GM19463 (cell line): Measurements from ENCODE around the gene METTL22.

Source experiments
- ATAC-seq: cut with Tn5 transposase; IDR thresholded peaks from one replicate; pipeline ENCODE4 v1.9.1; 2021; ENCODE audit warnings: mild to moderate bottlenecking, moderate library complexity; ENCODE audit not compliant: unreplicated experiment

The METTL22 gene

DNA sequence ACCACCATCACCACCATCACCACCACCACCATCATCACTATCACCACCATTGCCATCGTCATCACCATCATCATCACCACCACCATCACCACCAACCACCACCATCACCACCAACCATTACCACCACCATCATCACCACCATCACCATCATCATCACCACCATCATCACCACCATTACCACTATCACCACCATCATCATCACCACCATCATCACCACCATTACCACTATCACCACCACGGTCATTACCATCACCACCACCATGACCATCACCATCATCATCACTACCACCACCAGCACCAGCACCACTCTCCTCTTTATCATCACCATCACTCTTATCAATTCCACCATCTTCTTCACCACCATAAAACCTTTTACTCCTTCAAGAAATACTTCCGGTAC is 30.0 kb upstream of the METTL22 start:
- ATAC-seq = no peak

DNA sequence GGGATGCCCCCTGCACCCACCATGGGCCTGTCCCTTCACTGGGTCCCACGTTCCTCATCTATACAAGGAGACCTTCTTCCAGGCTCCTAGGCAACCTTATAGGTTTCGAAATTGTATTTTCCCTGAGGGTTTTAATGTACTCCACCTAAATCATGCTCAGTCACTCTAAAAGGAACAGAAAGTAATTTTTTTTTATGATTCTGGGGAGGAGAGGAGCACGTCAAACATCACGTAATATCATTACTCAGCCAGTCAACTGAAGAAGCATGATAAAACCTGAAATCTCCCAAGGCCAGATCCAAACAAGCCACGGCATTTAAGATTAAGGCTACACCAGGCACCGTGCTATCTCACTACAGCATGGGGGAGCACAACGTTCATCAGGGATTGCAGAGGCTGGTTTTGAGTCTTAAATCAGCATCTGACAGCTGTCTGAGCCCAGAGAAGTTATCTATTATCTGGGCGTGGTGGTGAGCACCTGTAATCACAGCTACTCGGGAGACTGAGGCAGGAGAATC is 27.3 kb upstream of the METTL22 start:
- no peak for ATAC-seq

DNA sequence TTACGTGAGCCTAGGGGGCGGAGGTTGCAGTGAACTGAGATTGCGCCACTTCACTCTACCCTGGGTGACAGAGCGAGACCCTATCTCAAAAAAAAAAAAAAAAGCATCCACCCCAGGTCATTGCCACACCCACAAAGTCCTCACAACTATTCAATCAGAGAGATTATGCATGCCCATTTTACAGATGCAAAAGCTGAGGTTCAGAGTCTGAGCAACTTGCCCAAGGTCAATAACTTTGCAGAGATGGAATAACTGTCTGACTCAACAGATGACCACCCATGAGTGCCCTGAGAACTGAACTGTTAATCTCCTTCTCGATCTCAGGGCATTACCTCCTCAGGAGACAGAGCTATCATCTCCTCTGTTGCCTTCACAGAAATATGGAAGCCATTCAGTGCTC is 25.7 kb upstream of the METTL22 start:
- no peak for ATAC-seq

DNA sequence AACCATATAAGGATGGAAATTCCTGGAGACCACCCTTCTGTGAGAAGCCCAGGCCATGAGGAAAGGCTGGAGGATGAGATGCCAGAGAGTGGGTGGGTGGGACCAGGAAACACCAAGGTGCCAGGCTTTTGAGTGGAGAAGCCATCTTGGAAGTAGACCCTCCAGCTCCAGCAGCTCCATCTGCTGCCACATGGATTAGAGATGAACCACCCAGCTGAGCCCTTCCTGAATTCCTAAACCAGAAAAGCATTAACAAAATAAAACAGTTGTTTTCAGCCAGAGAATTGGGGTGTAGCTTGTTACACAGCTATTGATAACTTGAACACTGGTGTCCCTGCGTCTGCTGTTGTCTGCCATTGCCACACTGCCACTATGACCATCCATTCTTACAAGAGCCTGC is 24.9 kb upstream of the METTL22 start:
- ATAC-seq = no peak

DNA sequence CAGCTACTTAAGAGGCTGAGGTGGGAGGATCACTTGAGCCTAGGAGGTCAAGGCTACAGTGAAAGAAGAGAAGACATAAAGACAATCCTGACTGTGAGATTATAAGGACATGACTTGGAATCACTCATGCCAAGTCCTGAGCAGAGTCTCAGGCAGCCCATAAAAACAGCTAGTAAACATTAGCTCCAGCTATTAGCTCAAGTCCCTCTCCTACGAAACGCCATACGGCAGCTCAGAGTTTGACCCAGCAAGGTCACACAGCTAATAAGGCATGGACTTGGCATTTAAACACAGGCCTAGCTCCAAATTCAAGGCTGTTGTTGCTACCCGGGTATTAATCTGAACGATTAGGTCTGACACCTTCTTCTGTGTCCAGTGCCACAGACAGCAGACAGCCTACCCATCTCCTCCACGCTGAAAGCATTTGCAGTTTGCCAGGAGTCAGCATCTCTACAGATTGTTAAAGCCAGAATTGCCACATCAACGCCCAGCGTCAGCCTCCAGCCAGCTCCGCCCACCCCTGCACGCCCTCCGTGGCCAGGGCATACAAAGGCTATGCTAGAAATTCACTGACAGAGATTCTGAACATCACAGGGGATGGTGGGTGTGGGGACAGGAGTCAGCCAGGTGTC is 21.2 kb upstream of the METTL22 start:
- ATAC-seq = no peak

DNA sequence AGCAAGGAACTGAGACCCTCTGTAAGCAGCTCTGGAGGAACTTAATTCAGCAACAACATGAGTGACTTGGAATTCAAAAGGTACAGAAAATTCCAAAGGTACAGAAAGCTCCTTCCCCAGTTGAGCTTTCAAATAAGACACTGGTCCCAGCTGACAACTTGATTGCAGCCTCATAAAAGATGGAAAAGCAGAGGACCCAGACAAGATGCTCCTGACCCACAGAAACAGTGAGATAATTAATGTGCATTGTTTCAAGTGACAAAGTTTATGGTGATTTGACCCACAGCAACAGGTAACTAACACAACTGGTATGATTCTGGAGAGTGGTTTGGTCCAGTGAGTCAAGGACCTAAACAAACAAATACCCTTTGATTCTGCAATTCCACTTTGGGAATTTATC is 15.9 kb upstream of the METTL22 start:
- ATAC-seq = no peak

DNA sequence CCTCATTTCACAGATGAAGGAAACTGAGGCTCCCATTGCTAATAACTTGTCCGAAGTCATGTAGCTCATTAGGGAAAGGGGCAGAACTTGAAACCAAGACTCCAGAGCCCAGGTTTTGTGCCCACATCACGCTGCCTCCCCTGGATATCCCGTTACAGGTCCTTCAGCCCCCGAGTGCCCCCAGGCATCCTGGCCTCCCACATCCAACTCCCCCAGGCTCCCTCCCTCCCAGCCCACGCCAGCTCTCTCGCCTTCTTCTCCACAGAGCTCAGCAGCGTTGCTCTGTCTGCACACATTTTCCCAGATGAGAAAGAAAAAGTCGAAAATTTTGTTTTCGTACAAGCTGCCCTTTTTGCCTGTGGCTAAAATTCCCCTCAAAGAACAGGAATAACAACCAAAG is 14.3 kb upstream of the METTL22 start:
- no peak for ATAC-seq

DNA sequence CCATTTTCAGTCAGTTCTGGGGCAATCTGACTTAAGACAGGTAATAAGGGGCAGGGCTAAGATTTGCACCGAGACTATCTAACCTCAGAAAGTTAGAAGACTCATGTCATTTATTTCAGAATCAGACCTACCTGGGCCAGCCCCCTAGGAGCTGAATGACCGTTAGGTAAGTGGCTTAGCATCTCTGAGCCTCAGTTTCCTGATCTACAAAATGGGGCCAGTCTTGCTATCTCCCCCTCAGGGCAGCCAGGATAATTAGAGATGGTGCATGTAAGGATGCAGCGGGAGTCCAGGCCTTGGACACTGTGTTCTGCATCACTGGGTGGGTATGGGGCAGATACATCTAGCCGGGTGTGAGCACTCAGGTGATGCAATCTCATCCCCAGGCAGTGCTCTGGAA is 10.4 kb upstream of the METTL22 start:
- ATAC-seq = no peak

DNA sequence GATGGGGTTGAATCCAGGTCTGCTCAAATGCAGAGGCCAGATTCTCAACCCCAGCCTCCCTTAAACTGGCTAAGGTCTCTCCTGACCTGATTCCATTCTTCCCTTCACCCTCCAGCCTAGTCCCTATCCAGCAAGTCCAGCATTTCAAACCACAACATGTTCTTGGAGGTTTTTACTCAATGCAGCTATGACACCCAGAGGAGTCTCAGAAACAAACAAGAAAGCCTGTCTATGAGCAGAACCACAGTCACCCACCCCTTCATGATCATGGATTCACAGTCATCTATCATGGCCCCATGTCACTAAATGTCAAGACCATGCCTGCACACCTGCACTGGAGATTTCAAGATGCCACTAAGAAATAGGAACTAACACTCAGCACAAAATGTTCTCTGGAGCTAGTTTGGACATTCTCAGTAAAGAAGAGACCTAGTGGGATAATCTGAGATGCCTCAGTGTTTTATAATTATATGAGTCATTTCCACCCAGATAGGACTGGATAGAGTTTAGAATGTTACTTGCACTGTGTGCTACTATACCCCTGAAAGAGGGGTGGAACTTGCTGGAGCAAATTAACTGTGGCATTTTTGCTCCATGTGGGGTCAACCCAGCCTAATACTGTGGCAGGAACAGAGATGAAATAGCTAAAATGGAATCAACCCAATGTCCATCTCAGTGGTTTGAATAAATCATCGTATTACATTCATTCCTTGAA is 9.5 kb upstream of the METTL22 start:
- no peak for ATAC-seq

DNA sequence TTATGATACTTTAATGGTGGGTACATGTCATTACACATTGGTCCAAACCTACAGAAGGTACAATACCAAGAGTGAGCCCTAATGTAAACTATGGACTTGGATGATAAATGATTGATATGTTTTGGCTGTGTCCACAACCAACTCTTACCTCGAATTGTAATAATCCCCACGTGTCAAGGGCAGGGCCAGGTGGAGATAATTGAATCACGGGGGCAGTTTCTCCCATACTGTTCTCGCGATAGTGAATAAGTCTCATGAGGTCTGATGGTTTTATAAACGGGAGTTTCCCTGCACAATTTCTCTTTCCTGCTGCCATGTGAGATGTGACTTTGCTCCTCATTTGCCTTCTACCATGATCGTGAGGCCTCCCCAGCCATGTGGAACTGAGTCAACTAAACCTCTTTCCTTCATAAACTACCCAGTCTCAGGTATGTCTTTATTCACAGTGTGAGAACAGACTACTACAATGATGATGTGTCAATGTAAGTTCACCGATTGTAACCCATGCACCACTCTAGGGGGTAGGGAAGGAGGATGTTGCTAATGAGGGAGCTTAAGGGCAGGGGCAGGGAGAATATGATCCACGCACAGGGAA is 7.0 kb upstream of the METTL22 start:
- no peak for ATAC-seq

DNA sequence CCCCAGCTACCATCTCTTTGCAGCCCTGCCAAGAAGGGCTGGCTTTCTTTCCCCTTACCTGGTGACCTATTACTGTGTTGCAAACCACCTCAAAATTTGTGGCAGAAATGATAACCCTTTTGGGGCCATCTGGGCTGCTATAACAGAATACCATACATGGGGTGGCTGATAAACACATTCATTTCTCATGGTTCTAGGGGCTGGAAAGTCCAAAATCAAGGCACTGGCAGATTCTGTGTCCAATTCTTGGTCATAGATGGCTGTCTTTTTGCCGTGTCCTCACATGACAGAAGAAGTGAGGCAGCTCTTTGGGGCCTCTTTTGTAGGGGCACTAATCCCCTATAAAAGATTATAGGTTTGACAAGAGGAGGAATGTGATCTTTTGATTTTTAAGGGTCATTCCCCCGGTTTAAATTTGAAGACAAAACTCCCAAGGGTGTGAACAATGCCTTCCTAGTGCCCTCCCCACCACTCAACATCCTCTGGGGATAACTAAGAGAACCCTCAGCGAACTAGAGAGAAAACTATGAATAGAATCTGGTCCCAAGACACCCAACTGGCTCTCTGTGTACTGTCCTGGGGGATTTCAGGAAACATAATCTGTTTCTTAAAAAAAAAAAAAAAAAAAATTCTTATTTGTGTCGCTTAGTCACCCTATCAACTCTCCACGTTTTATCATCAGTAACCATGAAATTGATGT is 1.7 kb upstream of the METTL22 start:
- no peak for ATAC-seq

DNA sequence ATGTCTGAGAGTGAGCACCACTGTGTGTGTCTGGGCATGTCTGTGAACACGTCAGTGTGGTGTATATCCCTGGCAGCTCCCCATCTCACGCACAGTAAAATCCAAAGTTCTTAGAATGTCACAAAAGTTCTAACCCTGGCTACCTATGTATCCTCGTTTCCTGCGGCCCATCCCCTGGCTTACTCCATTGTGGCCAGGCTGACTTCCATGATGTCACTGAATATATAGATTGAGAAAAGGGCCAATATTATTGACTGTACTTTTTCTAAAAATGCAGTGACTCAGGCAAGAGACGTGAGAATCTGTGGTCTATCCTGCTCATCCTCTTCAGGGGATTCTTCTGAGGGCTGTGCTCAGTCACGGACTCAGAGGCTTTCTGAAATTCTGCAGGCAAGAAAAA is 963 bp upstream of the METTL22 start:
- no peak for ATAC-seq

DNA sequence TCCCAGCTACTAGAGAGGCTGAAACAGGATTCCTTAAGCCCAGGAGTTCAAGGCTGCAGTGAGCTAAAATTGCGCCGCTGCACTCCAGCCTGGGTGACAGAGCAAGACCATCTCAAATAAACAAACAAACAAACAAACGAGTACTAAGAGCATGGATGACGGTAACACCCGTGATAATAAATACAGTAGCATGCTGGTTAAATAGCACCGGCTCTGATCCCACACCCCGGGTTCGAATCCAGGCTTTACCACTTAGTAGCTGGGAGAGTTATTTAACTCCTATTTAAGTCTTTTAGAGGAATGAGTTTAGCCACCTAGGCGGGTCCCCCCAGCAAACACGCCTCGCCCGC is 301 bp upstream of the METTL22 start:
- ATAC-seq = no peak

DNA sequence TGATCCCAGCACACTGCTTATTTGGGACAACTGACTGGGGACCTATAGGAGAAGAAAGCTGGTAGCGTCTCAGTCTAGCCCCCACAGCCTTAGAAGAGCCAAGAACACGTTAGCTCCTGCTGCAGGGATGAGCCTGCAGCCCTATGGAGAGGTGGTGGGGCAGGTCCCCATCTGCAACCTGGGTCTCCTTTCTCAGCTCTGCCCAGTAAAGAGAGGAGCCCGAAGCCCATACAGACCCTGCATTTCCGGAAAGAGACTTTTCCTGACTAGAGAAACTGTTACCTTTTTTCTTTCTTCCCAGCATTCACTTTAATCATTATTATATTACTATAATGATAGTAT is 788 bp downstream of the METTL22 start:
- no peak for ATAC-seq

DNA sequence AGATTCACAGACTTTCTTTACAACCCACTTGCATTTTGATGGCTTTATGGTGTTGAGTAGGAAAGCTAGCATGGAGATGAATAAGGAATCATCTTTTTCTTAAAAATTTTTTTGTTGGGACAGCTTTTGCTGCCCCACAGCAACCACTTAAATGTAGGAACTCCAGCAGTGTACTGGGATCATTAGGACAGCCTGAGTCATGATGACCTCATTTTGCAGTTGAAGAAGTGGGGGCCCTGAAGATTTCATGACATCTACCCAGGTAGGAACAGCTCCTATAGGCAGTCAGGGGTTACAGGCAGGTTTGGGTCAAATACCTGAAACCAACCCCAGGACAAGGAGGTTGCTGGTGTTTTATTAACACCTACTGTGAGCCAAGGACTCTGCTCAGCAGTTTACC is 2.1 kb downstream of the METTL22 start:
- ATAC-seq = no peak

DNA sequence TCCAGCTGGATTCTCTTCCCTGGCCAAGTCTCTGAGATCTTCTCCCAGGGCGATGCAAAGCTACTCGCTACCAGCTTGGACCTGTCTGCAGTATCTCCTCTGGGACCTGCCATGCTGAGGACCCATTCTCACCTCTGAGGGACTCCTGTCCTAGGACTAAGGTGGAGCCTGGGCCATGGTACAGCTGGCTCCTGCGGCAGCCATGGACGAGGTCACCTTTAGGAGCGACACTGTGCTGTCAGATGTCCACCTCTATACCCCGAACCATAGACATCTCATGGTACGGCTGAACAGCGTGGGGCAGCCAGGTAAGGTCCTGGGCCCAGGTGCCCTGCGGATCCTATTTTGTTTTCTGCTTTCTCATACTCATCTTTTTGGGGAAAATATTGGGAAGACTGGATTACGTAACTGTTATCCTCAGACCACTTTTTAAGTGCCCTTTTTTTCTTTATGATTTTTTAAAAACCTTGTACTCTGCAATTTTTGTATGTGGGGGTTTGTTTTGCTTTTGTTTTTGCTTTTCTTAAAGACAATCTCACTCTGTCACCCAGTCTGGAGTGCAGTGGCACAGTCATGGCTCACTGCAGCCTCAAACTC is 4.1 kb downstream of the METTL22 start:
- no peak for ATAC-seq

DNA sequence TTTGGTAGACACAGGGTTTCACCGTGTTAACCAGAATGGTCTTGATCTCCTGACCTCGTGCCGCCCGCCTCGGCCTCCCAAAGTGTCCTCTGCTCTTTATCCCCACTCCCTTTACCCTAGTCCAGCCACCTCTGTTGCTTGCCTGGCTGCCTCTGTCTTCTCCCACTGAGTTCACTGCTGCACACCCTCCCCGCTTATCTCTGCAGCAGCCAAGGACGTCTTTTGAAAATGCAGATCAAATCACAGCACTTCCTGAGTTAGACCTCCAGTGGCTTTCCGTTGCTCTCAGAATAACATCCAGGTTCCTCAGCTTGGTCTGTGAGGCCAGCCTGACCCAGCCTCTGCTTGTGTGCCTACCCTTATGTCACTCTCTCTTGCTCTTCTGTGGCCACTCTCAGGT is 5.4 kb downstream of the METTL22 start:
- no peak for ATAC-seq

DNA sequence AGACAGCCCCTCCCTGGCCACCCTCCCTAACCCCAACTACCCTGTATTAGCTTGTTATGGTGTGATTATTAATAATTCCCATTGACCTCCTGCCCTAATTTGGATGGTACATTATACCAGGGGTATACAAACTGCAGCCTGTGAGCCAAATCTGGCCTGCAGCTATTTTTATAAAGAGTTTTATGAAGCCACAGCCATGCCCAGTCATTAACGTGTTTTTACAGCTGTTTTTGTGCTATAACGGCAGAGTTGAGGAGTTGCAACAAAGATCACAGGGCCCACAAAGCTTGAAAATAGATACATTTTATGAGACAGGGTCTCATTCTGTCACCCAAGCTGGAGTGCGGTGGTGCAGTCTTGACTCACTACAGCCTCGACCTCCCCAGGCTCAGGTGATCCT is 6.0 kb downstream of the METTL22 start:
- no peak for ATAC-seq

DNA sequence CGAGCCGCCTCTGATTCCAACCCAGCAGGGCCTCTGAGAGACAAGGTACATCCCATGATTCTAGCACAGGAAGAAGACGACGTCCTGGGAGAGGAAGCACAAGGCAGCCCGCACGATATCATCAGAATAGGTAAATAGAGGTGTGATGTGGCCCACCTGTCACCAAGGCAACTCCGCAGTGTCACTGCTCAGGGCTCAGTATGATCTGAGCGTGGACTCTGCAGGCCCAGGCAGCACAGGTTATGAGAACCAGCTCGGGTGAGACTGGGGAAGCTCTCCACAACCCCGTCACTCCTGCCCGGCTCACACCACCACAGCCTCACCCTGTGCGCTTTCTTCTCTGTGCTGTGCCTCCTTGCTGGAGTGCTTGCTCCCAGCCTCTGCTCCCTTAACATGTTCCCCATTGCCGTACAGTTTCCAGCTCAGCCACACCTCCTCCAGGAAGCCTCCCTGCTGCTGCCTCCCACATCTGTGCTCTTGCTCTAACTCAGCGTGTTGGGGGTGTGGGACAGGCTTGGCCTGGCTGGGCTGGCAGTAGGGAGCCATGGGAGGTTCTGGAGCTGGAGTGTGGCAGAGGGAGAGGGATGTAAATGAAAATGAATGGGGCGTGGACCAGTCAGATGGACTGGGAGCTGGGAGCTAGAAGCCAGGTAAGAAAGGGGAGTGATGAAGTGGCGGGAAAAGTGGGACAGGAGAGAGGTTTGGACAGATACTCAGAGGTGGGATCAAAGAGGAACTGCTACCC is 7.7 kb downstream of the METTL22 start:
- no peak for ATAC-seq

DNA sequence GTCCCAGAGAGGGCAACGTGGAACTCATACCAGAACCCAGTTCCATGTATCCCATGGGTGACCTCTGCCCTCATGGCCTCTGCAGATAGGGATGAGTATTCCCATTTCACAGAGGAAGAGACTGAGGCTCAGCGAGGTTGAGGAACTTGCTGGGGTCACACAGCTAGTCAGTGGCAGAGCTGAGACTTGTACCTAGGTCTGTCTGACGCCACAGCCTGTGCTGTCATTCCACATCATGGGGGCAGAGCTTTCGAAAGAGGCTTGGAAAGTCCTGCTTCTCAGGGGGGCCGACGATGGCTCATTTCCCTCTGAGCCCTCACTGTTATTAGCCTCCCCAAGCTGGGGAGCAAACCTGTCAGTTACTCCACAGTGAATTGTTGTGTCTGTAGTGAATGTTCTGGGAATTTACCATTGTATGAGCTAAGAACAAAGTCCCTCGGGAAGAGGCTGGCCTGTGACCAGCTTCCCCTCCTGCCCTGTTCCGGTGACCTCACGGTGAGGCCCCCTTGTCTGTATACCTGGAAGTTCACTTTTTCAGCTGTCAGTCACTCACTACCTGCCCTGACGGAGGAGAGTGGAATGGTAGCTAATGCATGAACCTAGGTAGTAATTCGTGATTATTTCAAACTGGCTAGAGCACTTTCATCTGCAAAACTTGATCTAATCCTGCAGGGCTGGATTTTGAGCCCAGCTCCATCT is 8.9 kb downstream of the METTL22 start:
- ATAC-seq = no peak
